Stimulated activated CD8-positive, alpha-beta memory T cell treated with anti-CD3 and anti-CD28 coated beads, Interleukin-4, amount 100 ng/mL, for 4 hours (primary cell): ENCODE results near the gene THSD4.
"Not testable (repeated sequence)": the region's sequence is repeated elsewhere in the genome, so short reads cannot be mapped to it uniquely, and the experiment has no call there.

Experiments used
- DNase-seq, 2 donors: peaks; one replicate each; pipeline ENCODE4 v3.0.0-alpha.2; 2020; ENCODE audit warnings: low read depth in 2 of 2, low spot score in 1 of 2

Gene THSD4

GRCh38 chr15:71705151-71705550, 589.9 kb downstream of the THSD4 start:
- no peak for DNase-seq

- no peak for DNase-seq
Observed at GRCh38 chr15:71706461-71707229, 591.4 kb downstream of the THSD4 start.

DNA sequence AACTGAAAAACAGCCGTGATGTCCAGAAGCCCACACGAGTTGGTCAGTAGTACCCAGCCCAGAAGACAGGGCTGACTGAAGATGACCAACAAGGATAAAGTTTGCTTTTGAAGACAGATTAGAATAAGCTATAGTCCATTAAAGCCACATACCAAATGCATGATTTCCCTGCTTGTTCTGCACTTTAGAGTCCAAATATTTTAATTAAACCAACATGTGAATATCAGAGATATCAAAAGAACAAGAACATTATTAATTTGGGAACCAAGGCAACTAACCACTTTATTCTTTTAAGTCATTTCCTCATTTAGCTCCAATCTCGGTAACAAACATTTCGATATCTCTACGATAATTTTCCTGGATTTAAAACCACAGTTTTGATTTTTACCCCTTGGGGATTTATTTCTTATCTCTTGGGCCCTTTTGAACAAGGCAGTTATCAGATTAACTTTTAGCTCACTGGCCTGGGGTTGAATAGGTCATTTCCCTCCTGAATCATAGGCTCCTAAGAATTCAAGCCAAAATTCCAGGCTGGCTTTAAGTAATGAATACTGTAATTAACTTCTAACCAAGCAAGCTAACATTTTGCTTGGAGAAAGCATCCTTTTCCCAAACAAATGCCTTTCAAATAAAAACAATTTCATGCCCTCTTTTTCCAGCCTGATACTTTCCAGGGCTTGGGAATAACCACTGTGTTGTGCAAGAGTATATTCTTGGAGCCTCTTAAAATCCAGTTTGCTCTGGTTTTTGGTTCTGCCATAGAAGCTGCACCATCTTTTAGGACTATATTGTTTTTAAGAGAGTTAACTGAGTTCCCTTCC, 592.2 kb downstream of the THSD4 start:
- no peak for DNase-seq

DNA sequence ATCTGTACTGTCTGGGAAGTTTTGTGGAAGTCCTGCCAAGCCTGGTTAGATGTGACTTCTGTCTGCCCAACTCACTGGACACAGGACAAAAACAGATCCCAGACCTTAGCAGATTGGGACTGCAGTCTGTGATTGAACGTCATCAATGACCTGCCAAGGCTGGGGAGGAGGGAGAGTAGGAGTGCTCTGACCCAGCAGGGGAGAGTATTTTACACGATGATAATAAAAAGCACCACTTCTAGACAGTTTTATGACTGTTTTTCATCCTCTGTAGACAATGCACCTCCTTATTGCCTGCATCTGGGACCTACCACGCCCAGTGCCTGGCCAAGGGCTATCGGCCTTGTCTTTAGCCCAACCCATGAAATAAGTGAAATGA, 592.8 kb downstream of the THSD4 start:
- DNase-seq = no peak

DNA sequence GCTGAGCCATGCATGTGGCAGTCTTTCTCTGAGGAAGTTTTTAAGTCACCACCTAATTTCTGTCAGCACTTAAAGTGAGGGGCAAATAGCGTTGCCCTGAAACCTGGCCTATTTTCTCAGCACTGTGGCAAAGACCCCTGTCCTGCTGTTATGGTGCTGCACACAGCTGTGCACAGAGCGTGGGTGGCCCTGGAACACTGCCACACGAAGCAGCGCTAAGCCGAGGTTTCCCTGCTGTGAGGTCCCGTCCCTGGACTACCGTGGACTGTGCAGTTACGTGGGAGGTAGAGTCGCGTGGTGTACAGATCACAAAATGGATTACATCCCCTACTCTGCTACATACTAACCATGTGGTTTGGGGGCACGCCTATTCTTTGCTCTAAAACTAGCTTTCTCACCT, 593.5 kb downstream of the THSD4 start:
- DNase-seq = no peak

- no peak for DNase-seq
Observed at GRCh38 chr15:71709808-71710418, 594.6 kb downstream of the THSD4 start.

DNA sequence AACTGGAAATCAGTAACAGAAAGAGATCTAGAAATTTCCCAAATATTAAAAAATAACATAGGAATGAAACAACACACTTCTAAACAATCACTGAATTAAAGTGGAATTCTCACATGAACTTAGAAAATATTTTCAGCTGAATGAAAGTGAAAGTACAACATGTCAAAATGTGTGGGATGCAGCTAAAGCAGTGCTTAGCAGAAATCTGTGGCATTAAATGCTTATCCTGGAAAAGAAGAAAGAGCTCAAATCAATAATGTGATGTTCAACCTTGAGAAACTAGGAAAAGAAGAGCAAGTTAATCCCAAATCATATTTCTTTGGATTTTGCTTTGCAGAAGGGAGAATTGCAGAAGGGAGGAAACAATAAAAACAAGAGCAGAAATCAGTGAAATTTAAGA, 596.9 kb downstream of the THSD4 start:
- DNase-seq = no peak

- DNase-seq = no peak
Observed at GRCh38 chr15:71713191-71713809, 598.0 kb downstream of the THSD4 start.

GRCh38 chr15:71715914-71716313, 600.6 kb downstream of the THSD4 start:
- no peak for DNase-seq

GRCh38 chr15:71716990-71717389, 601.7 kb downstream of the THSD4 start:
- no peak for DNase-seq

- DNase-seq = no peak
Observed at GRCh38 chr15:71718116-71718910, 603.0 kb downstream of the THSD4 start.

- DNase-seq = no peak
Observed at GRCh38 chr15:71723344-71723743, 608.1 kb downstream of the THSD4 start.

DNA sequence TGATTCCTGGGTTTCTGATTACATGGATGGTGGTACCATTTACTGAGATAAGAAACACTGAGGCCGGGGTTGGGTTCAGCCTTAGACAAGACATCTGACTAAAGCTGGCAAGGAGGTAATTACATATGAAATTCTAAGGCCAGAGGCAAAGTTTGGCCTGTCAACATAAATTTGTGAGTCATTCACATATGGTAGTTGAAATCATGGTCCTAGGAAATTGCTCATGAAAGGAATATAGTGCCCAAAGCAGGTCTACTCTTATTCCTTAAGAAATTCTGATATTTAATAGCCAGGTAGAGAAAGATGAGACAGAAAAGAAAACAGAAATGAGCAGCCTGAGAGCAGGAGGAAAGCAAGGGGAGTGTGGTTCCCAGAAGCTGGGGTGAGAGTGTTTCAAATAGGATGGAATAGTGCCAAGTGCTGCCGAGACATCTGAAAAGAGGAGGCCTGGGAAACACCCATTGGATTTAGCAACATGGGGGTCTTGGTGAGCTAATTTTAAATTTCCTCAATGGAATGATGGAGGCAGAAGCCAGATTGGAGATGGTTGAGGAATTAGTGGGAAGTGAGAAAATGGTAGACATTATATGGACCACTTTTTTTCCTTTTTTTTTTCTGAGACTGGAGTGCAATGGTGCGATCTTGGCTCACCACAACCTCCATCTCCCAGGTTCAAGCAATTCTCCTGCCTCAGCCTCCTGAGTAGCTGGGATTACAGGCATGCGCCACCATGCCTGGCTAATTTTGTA, 610.1 kb downstream of the THSD4 start:
- DNase-seq = not testable (repeated sequence)

DNA sequence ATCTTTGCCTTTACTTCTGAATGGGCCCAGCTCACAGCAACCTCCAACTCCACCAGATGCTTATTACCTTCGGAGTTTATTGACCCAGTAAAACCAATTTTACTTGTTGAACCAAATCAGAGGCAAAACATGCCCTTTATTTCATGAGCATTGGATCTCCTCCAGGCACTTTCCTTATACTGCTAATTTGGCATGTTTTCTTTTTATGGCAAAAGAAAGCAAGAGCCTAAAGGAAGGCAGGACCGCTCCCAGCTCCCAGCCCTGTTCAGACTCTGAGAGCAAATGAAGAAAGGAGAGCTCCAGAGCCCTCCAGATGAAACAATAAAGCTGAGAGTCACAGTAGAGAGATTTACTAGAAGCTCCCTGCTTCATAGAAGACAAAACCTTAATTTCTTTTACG, 613.6 kb downstream of the THSD4 start:
- DNase-seq = no peak

- no peak for DNase-seq
Observed at GRCh38 chr15:71729319-71729718, 614.0 kb downstream of the THSD4 start.

GRCh38 chr15:71730277-71731144, 615.2 kb downstream of the THSD4 start:
- DNase-seq = no peak

DNA sequence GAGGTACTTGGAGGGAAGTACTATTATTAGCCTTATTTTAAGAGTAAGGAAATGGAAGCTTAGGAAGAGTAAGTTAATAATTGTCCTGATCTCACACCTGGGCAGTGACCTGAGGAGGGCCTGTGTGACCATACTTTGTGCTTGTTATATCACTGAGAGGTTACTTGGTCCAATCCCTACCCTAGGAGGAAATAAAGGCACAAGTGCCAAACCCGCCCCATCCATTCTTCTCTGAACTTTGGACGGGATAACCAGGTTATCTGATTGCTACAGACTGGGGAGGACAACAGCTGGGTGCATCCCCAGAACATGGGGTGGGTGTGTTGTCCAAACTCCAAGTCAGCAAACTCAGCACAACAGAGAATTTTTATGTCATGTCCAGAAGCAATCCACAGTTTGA, 617.4 kb downstream of the THSD4 start:
- DNase-seq = no peak

DNA sequence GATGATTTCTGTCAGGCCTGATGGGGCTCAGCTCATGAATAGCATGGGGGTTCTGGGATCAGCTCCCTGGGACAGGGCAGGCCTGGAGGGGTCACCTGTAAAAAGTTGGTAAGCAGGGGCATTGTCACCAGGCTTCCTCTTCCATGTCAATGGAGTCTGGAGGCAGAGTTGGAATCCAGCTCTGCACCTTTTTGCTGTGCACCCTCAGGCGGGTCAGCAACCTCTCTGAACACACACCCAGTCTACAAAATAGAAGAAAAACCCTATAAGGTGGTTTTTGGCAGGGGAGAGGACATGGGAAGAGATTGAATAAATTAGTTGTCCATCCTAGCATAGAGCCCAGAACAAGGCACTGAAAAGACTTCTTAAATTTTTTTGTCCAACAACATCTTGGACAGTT, 617.9 kb downstream of the THSD4 start:
- no peak for DNase-seq

DNA sequence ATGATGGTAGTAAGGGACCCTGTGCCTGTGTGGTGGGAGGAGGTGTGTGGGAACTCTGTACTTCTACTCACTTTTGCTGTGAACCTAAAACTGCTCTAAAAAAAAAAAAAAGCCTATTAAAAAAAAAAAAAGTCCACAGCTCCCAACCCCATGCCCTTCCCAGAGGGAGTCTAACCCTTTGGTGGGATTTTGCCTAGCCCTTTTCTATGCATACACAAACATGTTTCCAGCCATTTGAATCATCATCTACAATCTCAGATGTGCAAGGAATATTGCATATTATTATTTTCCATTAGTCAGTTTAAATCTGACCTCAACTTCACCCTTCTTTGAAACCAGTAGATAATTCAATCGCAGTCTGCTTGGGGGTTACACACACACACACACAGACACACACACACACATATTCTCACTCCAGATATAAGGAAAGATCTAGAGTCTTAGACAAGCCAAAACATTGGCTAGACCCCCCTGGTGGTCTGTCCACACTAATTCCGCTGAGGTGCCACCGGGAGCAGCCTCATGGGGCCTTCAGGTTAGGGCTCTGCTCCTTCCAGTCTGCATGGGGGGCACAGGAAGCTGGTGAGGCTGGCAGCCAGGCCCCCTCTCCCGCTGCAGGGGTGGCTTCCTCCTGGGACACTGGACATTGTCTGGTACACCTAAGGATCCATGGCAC, 619.6 kb downstream of the THSD4 start:
- no peak for DNase-seq
